HPDE6-E6E7 (cell line): ENCODE data around the gene ARHGAP21.

Source experiments
- DNase-seq: peaks from one replicate; pipeline ENCODE4 v3.0.0; 2011; ENCODE audit warnings: missing footprints; ENCODE audit errors: extremely low spot score

Gene ARHGAP21

DNA sequence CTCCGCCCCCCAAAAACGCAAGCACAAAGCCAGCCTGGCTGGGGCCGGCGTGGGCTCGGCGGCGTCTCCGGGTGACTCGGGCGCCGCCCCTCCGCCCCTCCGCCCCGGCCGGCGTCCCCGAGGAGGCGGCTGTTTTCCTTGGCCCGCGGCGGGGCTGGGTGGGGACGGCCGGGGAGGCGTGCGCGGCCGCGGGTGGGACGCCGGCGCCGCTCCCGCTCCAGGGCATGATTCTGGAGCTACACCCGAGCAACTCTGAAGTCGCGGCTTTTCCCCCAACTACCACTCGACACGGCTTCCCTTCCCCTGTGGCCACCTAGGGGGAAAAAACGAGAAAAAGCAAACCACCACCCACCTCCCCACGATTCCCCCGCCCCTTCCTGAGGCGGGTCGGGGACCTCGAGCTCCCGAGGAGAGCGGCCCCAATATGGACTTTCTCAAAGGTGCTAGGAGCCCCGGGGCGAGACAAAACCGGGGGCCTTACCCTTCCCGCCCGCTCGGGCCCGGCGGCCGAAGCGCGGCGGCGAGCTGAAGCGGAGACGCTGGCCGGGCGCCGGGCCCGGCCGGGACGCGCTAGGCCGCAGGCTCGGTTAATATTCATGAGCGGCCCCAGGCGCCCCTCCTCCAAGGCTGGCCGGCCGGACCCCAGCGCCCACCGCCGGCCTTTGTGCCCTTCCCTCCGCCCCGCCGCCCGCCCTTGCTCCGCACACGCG, 856 bp downstream of the ARHGAP21 start:
- DNase-seq, result no peak

DNA sequence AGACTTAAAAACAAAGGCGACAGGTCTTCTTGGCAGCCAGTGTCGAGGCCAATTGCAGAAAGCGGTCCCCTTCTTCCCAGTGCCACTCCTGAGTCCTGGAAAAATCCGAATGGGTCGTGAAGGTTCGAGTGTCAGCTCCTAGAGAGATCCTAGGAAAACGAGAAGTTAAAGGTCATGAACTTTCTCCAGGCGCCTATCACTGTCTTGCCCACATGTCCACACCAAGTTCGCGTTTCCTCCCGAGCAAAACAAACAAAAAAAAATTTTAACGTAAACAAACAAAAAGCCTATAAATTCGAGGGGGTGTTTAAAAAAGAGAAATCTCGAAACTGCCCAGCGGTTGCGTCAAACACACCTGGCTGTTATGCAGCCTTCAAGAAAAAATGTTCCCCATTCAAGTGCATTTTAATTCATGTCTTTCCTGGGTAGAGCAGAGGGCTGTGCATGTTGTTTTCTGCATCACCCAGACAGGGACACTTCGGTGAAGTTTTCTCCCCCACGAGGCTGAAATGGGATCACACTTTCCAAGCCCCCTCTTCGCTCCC, 1.5 kb downstream of the ARHGAP21 start:
- DNase-seq, result no peak

DNA sequence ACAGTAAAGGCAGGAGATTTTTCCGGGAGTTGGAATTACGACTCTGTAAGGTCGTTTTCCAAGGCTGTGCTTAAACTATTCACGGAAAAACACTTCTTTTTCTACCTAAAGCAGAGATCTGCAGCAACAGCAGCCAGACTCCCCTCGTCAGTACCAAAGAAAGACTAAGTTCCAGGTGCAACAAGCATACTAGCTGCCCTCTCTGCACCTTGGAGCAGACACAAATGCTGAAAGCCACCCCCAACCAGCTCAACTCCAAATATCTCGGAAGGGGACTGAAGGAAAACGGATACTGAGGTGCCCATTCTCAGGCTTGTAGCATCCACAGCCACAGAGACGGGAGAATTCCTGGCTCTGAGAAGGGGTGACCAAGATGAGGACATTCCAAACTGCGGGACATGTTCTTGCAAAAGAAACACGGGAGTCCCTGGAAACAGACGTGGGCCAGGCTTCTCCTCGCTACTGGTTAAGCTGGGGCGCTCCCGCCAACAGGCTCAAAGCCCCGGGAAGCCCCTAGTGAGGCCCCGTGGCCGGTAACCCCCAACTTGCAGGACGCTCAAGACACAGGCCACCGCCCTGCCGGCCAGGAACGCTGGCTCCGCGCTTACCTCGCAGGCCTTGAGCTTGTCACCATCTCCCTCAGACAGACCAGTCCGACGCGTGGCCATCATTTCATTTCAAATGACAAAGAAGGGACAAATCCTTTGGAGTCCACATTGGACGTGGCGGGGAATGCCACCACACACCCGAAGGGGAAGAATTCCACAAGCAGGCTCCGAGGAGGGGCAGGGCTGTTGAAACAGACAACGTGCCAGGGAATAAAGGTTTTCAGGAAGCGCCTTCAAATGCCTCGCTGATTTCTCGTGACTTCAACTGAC, 2.2 kb downstream of the ARHGAP21 start:
- no peak for DNase-seq

DNA sequence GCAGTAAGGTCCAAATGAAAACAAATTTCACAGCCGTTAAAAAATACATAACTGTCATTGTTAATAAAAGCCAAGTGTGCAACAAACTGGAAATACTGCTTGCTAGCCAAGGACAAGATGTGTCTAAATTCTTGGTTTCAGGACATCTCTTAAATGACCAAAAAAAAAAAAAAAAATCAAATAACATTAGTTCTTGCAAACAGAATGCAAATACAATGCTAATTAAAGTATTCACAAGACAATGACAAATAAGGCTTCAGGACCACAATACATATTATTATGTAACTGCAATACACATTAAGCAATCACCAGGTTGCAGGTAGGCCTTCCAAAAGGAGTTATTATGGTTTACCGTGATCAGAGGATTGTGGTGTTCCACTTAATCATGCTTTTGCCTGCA, 3.6 kb downstream of the ARHGAP21 start:
- no peak for DNase-seq

DNA sequence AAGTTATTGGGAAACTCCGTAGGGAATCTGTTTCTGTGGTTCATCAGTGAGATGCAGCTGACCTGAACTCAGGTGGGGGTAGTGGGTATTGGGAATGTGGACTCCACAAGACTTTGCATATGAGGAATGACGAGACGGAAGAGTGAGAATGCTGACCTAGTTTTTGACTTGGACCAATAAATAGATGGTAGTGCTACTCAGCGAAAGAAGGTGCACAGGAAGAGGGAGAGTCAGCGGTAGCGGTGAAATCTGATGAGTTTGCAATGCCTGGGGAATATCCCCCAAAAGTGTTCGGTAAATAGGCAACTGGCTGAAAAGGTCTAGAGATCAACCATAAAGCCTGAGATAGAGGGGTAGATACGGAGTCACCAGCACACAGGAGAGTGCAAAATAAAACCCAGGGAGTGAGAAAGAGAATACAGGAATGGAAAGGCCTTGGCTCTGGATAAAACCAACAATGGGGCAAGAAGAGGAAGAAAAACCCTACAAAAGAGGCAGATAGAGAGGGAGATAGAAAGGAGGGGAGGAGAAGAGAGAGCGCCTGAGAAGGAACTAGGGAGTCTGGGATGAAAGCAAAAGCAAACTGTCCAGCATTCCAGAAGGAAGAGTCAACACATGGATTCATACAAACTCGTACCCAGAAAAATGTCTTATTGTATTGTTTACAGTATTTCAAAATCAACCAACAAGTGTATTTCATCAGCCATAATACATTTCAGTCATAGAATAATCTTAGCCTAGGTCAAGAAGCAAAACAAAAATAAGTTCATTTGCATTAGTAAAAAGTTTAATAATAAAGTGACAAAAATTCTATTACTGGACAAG, 5.4 kb downstream of the ARHGAP21 start:
- DNase-seq, result no peak

DNA sequence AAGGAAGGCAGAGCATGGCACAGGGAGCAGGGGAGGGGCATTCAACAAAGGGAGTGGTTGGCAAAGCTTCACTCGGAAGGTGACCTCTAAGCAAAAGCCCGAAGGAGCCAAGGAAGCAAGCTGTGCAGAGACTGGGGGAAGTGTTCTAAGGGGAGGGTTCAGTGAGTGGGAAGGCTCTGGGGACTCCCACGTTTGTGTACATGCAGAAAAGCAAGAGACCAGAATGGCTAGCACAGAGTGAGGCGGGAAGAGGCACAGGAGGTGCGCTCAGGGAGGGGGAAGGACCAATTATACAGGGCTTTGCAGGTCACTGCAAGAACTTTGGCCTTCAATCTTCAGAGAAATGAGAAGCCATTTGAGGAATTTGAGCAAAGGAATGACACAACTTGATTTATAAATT, 7.4 kb downstream of the ARHGAP21 start:
- no peak for DNase-seq

DNA sequence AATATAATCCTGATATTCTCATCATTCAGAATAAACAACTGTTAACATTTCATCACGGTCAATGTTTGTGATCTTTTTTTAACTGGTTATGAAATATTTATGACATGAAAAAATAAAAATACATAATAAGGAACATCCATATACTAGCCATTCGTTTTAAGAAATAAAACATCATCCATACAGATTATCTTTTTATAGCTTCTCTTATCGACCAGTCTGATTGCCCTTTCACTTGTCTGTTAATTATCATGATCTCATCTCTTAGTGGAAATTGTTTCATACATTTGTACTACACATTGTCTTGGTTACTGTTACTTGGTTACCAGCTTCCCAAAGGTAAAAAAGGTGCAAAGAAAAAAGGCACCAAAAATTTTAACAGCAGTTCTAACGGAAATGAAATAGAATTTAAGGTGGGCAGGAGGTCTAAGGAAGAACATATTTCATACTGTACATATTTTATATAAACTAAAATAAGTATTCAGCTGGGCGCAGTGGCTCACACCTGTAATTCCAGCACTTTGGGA, 8.4 kb downstream of the ARHGAP21 start:
- DNase-seq, result no peak

DNA sequence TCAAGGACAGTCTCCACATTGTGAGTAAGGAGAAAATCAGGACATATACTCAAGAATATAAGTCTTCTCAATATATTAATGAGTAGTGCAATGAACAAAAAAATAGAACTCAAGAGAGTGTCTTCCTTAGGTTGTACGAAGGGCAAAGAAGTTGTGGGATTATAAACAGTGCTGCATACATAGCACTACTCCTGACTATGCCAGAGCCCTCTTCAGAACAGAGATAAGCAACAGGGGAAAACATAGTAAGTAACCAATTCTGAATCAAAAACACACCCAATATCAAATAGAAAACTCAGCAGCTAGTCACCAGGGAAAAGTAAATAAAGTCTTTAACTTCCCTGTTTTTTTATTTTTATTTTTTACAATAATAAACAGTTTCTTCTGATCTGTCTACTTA, 10.6 kb downstream of the ARHGAP21 start:
- DNase-seq, result no peak

DNA sequence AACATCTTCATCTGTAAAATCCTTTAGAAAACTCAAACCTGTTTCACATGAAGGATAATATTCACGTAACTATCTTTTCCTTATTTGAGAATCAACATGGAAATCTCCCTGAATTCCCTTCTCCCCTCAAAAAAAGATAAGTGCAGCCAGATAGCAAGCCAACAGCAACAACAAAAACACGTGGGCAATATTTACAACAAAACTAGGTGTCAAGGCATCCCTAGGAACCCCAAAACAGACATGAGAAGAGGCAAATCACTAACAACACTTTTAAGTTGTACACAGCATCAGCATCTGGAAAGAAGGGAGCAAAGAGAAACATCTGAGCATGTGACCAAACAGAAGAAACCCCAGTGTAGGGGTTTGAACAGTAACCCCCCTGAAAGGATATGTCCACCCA, 12.2 kb downstream of the ARHGAP21 start:
- no peak for DNase-seq

DNA sequence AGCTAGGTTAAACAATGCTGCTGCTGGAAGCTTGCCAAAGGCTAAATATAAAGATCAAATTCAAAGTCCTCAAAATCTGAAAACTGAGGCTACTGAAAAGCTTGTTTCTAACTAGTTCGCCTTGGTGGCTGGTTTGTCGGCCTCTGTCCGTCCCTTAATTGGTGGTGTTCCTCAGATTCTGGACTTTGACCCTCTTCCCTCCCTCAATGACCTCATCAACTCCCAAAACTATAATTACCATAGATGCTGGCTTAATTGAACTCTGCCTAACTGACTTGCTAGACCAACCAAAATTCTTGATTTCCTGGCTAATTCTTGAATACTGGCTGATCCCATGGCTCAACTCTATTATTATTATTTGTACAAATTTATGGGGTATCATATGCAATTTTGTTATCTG, 15.6 kb downstream of the ARHGAP21 start:
- no peak for DNase-seq

DNA sequence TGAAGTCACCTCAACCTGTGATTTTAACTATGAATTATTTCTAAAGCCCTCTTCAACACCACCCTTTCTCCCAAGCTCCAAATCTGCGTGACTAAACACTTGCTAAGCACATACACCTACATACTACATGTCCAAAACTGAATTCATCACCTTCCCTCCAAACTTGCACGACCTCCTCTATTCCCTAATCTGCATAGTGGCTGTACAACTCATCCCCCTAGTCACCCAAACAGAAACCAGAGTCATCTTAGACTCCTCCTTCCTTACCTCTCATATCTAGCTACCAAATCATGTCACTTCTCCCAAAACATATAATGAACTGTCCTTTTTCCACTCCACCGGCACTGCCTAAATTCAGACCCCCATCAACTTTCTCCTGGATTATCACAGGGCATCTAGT, 16.2 kb downstream of the ARHGAP21 start:
- no peak for DNase-seq

DNA sequence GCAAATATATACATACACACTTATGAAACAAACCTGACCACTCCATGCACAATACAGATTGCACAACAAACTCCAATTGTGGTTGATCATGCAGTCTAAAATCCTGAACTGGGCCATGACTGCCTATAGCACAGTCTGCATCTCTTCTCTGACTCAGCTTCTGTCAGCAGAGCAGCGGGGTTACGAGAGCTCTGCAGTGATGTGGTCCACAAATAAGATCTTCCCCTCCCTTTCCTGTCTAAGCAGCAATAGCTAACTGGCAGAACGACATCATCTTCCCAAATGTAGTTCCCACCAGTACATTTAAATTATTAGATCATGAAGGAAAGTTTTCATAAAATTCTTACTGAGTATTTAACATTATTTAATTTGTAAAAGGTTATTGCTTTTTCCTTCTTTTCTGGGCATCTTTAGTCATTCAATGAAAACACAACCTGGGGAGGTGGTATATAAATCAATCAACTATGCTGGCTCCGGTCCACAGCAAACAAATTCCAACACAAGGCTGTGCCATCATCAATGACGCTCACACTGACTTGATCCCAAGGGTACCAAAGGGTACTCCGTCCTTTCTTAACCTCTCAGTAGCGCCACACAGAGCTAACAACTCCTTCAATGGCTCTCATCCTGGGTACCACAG, 17.1 kb downstream of the ARHGAP21 start:
- peak; percentile 33 for DNase-seq

DNA sequence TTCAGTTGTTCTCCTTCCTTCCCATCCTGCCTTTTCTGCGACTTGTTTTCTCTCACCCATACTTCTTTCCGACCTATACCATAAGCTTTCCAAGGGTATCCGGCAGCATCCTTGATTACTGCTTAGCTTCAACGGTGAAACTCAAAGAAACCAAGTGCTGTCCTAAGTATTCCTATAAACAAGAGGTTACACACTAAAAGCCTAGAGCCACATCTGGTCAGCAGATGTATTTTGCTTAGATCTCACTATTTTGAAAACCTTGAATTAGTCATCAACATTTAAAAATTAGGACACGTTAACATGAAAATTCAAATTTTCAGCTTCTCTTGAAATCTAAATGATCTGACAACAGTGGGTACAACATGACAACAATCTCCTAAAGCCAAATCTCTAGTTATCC, 20.0 kb downstream of the ARHGAP21 start:
- no peak for DNase-seq

DNA sequence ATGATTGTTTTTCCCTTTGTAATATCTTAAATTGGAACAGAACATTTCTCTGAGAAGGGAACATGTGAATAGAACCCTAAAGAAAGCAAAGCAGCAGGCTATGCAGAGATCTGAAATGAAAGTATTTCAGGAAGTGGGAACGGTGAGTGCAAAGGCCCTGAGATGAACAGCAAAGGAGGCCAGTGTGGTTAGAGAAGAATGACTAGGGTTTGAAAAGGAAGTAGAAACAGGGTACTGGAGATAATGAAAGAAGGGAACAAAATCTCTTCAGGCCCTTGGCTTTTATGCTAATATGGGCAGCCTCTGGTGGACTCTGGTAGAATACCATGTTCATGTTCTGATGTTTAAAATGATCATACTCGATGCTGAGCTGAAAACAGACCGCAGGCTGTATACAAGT, 22.2 kb downstream of the ARHGAP21 start:
- DNase-seq, result no peak

DNA sequence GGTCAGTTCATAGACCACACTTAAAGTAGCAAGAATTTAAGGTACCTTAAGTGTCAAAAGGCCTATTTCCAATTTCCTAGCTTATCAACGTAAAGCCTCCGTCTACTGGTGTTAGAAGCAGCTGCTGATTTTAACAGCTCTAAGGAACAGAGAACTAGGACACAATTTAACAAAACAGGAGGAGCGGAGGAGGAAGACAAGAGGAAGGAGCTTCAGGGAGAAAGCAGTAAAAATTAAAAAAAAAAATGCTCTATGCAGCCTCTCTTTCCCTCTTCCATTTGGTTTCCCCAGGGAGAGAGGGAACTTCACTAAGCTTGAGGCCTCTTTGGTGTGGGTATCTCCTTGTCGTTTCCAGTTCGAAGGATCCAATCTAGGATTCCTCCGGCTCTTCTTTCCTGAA, 22.7 kb downstream of the ARHGAP21 start:
- no peak for DNase-seq

DNA sequence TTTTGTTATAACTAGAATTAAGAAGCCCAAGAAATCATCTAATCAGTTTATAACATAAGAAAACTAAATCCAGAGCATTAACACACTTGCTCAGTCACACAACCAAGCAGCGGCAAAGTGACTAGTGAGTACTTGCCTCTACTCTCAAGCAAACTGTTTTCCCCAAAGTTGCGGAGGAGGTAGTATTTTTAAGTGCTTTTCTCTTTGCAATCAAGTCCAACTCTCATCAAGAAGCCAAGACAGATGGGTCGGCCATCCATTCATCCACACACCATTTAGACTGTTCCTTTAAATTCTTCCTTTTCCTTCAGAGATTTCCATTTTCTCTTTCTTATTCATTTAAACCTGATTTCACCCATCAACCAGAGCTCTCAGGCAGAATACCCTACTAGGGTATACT, 25.4 kb downstream of the ARHGAP21 start:
- DNase-seq, result no peak

DNA sequence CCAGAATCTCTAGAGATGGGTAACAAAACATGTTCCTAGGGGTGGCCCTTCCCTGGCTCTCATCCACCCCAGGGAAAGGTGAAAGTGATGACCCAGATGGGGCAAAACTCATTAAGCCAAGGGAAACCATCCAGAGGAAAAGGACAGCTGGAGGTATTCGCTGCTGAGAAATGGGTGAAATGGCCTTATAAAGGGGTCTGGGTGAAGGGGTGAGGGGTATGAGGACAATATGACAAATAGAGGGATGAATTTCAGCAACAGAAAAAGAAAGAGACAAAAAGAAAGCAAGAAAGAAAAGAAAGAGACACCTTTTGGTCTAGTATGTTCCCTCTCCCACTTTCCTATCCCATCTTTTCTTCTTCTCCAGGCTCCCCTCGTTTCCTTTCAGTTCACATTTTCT, 26.6 kb downstream of the ARHGAP21 start:
- DNase-seq, result no peak

DNA sequence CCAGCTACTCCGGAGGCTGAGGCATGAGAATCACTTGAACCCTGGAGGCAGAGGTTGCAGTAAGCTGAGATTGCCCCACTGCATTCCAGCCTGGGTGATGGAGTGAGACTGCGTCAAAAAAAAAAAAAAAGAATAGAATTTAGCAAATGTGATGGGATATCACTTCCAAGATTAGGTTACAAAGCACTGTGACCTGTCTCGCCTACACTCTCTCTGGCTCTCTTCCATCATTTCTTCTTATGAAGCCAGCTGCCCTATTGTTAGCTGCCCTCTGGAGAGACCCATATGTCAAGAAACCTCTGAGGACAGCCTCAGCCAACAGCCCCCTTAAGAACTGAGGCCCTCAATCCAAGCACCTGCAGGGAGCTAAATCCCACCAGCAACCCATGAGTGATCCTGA, 28.2 kb downstream of the ARHGAP21 start:
- no peak for DNase-seq

DNA sequence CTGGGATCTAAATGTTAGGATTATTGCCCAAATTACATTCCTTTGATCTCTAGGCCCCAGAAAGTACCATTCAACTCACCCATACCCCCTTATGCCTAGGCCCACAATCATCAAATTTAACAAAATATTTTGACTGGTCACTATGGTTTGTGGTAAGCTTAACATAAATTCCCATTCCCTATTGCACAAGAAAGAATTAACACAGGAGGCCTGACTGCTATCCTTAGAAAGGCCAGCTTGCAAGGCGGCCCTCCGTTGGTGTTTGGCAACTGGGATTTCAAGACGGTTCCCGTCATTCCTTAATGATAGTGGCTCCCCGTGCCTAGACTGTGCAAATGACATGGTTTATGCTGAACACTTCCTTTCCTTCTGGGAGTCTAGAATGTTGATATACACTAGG, 29.6 kb downstream of the ARHGAP21 start:
- DNase-seq, result no peak

DNA sequence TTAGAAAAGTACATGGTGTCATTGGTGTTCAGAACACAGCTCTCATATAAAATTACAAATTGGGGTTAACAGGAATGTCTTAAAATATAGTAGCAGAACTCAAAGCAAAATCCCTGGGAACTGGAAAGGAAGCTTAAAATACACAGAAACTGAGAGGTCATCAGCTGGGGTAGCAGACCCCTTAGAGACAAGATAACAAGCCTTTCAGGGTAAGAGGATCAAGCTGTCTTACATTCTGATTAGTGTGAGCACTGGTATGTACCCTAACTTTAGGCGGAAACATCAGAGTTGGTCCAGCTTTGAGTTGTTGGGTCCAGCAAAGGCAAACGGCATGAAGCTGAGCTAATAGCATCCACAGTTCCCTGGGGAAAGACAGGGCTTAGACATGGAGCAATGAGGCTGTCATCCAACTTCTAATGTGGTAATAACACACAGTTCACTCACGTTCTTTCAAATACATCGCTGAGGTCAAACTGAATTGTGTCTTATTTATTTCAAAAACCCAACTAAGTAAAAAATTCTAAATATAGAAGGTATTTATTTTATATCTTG, 32.6 kb downstream of the ARHGAP21 start:
- no peak for DNase-seq

DNA sequence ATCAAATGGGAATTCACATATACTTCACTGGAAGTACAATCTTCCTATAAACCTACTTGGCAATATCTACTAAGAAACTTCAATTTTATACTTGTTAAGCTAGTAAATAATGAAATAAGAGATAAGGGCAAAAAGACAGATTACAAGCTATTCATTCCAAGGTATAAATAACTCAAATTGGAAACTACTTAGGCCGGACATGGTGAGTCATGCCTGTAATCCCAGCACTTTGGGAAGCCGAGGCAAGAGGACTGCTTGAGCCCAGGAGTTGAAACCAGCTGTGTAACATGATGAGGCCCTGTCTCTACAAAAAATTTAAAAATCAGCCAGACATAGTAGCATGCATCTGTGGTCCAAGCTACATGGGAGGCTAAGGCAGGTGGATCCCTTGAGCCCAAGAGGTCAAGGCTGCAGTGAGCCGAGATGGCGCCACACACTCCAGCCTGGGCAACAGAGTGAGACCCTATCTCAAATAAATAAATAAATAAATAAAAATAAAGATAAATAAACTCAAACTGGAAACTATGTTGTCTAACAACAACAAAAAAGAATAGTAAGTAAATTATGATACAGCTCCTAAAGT, 37.6 kb downstream of the ARHGAP21 start:
- DNase-seq, result no peak
